ENCODE data around the gene RGPD4.
"Not testable (repeated sequence)": the region's sequence is repeated elsewhere in the genome, so short reads cannot be mapped to it uniquely, and the experiment has no call there.

Gene RGPD4

GRCh38 chr2:107826749-107827148 lies at the start of gene RGPD4:
TSS of gene RGPD4 (plus strand) at chr2:107826892. CDS start at chr2:107827014, 122 bp downstream.
- not testable (repeated sequence) for DNase-seq (ENCODE audit: low read depth in 3 of 3)

- no peak for DNase-seq (ENCODE audit: low read depth in 3 of 3)
These were observed 48.7 kb upstream of the RGPD4 start for GRCh38 chr2:107777974-107778373.

GRCh38 chr2:107785756-107786155 lies 40.9 kb upstream of the RGPD4 start:
- no peak for DNase-seq (ENCODE audit: low read depth in 3 of 3)

GRCh38 chr2:107790837-107791236 lies 35.9 kb upstream of the RGPD4 start:
- no peak for DNase-seq (ENCODE audit: low read depth in 3 of 3)

DNA sequence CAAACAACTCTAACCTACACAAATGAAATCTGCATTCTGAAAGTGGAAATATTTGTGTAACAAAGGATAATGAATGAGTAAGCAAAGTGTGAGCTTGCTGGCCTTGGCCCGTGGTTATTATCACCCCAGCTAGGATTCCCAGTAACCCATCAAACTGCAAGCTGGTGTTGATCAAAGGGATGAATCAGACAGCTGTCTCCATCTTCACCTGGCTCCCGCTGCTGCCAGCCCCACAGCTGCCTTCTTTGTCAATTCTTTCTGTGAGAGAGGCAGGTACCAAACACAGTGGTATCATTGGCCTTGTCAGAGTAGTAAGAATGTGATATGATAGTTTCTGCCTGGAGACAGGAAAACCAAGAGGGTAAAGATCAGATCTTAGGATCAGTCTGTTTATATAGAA lies 25.2 kb upstream of the RGPD4 start:
- no peak for DNase-seq (ENCODE audit: low read depth in 3 of 3)

- no peak for DNase-seq (ENCODE audit: low read depth in 3 of 3)
These were observed 21.8 kb upstream of the RGPD4 start for GRCh38 chr2:107804608-107805498.

GRCh38 chr2:107806901-107807300 lies 19.8 kb upstream of the RGPD4 start:
- DNase-seq (ENCODE audit: low read depth in 3 of 3): no peak

DNA sequence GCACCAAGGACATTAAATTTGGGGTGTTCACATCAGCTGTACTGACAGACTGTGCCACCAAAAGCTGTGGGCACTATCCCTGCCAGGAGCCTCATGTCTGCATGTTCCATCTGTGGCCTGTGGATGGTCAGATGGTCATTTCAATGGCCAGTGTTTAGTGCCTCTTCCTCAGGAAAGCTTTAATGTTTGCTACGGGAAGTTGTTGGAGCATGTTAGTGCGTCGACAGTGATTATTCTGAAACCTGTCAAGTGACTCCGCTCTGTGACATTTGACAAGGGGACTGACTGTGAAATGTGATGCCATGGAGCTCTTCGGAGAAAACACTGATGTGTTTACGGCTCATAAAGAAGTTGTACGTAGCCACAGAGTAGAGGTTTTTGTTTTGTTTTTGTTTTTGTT lies 18.7 kb upstream of the RGPD4 start:
- no peak for DNase-seq (ENCODE audit: low read depth in 3 of 3)

DNA sequence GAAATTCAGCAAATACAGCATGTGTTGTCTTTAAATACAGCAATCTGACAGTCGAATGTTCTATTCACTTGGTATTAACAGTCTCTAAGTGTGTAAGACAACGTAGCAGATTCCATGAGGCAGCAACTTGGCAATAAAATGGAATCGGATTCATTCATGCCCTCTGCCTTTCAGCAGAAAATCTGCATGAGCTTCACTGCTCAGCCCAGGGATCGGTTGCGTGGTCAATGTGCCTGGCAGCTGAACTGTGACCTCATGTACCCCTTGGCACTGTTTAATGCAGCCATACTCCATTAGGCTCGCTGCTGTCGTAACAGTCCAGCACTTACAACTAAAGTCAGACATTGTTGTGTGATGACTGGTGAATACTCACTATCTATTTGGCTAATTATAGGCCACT lies 17.7 kb upstream of the RGPD4 start:
- no peak for DNase-seq (ENCODE audit: low read depth in 3 of 3)

DNA sequence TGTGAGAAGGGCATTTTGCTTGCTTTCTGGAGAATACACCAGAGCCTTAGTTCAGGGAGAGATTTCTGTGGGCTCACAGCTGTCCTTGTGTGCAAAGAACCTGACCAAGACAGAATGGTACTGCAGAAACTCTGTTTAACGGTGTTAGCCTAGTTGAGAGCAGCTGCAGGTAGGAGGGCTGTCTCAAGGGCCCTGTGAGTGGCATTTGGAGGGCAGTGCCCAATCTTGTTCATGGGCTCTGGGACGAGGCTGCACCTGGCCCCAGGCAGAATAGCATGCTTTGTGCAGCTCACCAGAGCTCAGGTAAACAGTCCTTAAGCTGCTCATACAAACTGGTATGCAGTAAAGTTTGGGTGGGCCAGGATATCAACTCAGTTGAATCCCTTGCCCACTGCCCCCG lies 16.9 kb upstream of the RGPD4 start:
- DNase-seq (ENCODE audit: low read depth in 3 of 3): no peak

- DNase-seq (ENCODE audit: low read depth in 3 of 3): no peak
These were observed 16.0 kb upstream of the RGPD4 start for GRCh38 chr2:107810734-107811133.

DNA sequence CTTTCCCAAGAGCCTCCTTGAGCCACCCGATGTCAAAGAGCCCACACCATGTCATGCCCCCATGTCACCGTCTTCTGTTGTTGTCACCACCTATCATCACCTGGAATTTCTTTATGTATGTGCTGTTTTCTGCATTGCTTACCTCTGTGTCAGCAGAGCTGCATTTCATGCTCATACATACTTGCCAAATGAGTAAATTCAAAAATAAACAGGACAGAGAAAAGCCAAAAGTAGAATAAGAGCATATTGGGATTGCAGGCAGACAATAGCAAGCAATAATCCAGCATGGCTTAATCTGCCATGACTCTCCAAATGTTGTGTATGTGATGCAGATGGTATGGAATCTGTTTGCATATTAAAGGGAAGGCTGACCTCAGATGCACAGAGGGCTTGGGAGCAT lies 15.3 kb upstream of the RGPD4 start:
- DNase-seq (ENCODE audit: low read depth in 3 of 3): no peak

- DNase-seq (ENCODE audit: low read depth in 3 of 3): no peak
These were observed 14.7 kb upstream of the RGPD4 start for GRCh38 chr2:107812006-107812405.

DNA sequence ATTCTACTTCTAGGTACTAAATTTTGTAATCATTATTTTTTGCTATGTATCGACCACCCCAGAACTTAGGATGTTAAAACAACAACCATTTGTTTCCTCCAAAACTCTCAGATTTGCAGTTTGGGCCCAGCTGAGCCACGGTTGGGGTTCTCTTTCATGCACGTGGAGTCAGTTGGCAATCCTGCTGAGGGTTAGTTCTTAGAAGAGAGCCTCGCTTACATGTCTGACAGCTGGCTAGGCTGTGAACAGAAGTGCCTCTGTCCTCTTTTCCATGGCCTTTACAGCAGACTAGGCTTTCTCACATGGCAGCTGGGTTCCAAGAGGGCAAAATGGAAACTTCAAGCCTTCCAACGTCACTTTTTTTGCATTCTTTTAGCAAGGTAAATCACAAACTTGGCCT lies 9.3 kb upstream of the RGPD4 start:
- DNase-seq (ENCODE audit: low read depth in 3 of 3): no peak

DNA sequence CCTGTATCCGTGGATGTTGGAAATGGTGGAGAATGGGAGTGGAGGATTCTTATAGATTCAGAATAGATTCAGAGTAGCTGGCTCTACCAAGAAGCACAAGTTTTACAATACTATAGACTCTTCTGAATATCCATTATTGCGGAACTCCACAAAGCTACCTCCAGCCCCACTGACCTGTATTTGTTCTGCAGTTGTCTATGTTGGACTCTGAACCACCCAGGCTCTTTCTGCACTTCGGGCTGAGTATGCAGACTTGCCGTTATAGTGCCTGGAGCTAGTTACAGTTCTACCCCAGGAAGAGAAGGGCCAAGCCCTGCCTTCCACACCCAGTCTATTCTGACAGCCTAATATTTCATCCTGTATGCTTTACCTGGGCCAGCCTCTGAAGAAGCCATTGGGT lies 4.4 kb upstream of the RGPD4 start:
- no peak for DNase-seq (ENCODE audit: low read depth in 3 of 3)

DNA sequence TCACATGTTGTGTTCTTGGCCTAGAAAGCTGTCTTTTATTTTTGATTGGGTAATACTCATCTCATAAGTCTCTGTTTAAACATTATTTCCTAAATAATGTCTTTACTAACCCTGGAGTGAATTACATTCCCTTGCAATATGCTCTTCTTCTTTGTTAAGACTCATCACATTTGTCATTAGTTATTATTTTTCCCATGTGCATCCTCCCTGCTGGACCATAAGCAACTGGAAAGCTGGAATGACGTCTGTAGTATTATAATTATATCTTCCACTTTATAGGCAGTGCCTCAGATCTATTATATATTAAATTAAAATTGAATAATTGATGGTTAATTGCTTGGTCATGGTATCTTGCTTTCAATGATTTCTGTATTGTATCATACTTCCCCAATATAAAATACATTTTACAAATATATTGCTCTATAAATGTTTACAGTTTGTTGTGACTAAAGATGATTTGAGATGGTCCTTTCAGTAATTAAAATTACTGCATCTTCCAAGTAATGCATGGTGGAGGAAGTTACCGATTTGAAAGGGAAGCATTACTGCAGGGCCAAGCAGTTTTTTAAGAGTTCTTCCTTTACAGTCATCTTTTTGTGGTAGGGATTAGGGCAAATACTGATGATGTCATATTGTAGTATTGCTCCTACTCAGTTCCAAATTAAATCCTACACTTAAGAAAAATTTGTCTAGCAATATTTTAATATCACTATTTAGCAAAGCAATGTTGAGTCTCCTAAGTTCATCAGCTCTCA lies 2.1 kb upstream of the RGPD4 start:
- no peak for DNase-seq (ENCODE audit: low read depth in 3 of 3)

DNA sequence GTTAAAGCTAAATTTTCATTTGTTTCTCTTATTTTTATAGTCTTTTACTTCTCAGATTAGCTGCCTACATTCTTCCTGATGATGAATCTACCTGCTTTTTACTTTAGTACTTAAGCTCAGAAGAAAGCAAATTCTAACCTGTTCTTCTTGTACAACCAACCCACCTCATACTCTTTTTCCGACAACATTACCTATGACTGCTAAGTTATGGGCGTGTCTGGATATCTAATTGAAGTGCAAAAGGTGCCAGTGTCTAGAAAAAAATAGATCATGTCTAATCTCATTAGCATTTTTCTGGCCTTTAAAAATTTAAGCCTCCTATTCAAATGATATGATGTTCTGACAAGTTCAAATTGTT lies 1.5 kb upstream of the RGPD4 start:
- no peak for DNase-seq (ENCODE audit: low read depth in 3 of 3)

- DNase-seq (ENCODE audit: low read depth in 3 of 3): not testable (repeated sequence)
These were observed 2.8 kb downstream of the RGPD4 start for GRCh38 chr2:107829514-107829913.

DNA sequence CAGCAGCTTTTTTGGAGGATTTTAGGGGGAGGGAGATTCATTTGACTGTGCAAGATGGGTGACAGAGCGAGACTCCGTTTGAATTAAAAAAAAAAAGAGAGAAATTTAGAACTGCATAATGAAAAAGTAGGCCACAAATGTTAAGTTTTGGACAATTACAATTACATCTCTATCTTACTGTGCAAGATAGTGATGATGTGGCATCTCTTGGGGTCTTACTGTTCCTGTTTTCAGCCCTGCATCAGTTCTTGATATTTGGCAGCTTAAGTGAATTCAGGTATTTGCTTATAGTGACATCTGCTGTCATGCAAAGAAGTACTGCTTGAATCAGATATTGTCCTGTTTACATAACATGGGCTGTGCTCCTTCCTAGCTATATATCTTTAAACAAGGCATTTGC lies 6.5 kb downstream of the RGPD4 start:
- not testable (repeated sequence) for DNase-seq (ENCODE audit: low read depth in 3 of 3)

GRCh38 chr2:107833618-107834017 lies 6.9 kb downstream of the RGPD4 start:
- not testable (repeated sequence) for DNase-seq (ENCODE audit: low read depth in 3 of 3)

DNA sequence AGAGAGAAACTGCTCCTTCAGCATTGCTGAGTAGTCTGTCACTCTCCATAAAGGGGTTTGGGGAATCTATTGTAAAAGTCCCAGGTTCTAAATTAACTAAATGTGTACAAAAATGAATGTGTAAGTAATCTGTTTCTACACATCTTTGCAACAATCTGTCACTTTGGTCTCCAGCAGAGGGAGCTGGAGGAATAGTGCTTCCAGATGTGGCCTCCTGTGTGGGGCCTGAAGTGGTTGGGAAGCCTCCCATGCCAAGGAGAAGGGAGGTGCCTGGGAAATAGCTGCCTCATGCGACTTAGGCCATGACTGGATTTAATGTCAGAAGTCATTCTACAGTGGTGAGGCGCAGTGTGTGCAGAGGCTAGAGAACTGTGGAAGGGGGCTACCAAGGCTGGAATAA lies 89.4 kb downstream of the RGPD4 start:
- not testable (repeated sequence) for DNase-seq (ENCODE audit: low read depth in 3 of 3)

DNA sequence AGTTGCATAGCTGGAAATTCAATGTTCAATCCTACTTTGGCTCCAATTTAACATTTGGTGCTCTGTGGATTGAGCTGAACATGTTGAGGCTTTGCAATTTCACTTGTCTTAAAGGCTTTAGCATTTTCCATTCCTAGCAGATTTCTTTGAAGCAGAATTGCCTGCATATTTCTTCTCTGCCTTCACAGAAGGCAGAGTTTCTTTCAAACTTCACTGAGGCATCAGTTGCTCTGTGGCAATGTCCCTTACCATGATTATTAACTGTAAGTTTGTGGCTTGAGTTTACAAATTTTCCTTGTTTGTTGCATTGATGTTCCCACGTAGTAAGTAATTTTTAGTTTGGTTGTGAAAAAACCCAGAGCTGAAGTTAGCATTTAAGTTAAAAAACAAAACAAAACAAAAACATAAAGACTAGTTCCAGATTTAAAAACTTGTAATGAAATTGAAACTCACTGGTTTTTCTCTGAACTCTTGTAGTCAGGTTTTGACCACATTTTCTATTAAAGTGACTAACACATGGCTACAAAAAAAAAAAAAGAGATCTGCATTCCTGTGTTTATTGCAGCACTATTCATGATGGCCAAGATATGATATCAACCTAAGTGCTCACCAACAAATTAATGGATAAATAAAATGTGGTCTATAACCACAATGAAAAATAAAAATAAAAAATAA lies 90.1 kb downstream of the RGPD4 start:
- not testable (repeated sequence) for DNase-seq (ENCODE audit: low read depth in 3 of 3)
